ENCODE results near the gene SAMD4A.

SAMD4A gene

GRCh38 chr14:54718046-54718445 lies 151.1 kb downstream of the SAMD4A start:
- Histone ChIP-seq H3K4me3 (ENCODE audit: low read depth, low read length) (no peak overlapping the region), H3K9ac (ENCODE audit: low read depth, low read length) (no peak overlapping the region), H3K36me3 (ENCODE audit: control insufficient read depth, insufficient read depth, low read length) (no peaks in the 10 kb centered on the region), H3K4me1 (ENCODE audit: control insufficient read depth, insufficient read depth, low read length) (no peaks in the 10 kb centered on the region), H3K27me3 (ENCODE audit: control insufficient read depth, insufficient read depth, low read length) (no peaks in the 10 kb centered on the region), H3K9me3 (ENCODE audit: control insufficient read depth, insufficient read depth, low read length) (no peaks in the 10 kb centered on the region)

- H3K4me3 ChIP-seq (ENCODE audit: low read depth, low read length): no peak overlapping the region
- no peaks in the 10 kb centered on the region for H3K27me3 ChIP-seq (ENCODE audit: control insufficient read depth, insufficient read depth, low read length)
- no peaks in the 10 kb centered on the region for H3K4me1 ChIP-seq (ENCODE audit: control insufficient read depth, insufficient read depth, low read length)
- no peaks in the 10 kb centered on the region for H3K36me3 ChIP-seq (ENCODE audit: control insufficient read depth, insufficient read depth, low read length)
- H3K9ac ChIP-seq (ENCODE audit: low read depth, low read length): no peak overlapping the region
- H3K9me3 ChIP-seq (ENCODE audit: control insufficient read depth, insufficient read depth, low read length): no peaks in the 10 kb centered on the region
These were observed 152.5 kb downstream of the SAMD4A start for GRCh38 chr14:54719406-54719805.

GRCh38 chr14:54722791-54723432 lies 156.0 kb downstream of the SAMD4A start:
- H3K9ac ChIP-seq (ENCODE audit: low read depth, low read length): no peak overlapping the region
- H3K4me3 ChIP-seq (ENCODE audit: low read depth, low read length): no peak overlapping the region
- H3K27me3 ChIP-seq (ENCODE audit: control insufficient read depth, insufficient read depth, low read length): no peaks in the 10 kb centered on the region
- H3K36me3 ChIP-seq (ENCODE audit: control insufficient read depth, insufficient read depth, low read length): no peaks in the 10 kb centered on the region
- H3K4me1 ChIP-seq (ENCODE audit: control insufficient read depth, insufficient read depth, low read length): peaks cover 4% of the 10 kb centered on the region
- no peaks in the 10 kb centered on the region for H3K9me3 ChIP-seq (ENCODE audit: control insufficient read depth, insufficient read depth, low read length)

DNA sequence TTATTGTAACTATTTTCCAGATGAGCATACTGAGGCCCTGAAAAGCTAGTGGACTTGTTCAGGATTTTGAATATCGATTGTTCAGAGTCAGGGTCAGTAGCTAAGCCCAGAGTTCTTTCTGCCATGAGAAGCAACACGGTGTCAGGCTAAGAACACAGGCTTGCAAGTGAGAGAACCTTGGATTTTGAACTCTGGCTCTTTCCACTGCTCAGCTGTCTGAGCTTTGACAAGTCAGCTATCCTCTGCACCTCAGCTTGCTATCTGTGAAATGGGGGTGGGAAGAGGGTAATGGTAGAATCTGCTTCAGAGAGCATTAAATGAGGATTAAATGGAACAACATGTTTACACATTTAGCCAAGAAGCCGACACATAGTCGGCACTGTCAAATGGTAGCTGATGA lies 157.2 kb downstream of the SAMD4A start:
- Histone ChIP-seq H3K27me3 (ENCODE audit: control insufficient read depth, insufficient read depth, low read length) (no peaks in the 10 kb centered on the region), H3K4me3 (ENCODE audit: low read depth, low read length) (no peak overlapping the region), H3K36me3 (ENCODE audit: control insufficient read depth, insufficient read depth, low read length) (no peaks in the 10 kb centered on the region), H3K9ac (ENCODE audit: low read depth, low read length) (no peak overlapping the region), H3K9me3 (ENCODE audit: control insufficient read depth, insufficient read depth, low read length) (no peaks in the 10 kb centered on the region), H3K4me1 (ENCODE audit: control insufficient read depth, insufficient read depth, low read length) (peaks cover 4% of the 10 kb centered on the region)

DNA sequence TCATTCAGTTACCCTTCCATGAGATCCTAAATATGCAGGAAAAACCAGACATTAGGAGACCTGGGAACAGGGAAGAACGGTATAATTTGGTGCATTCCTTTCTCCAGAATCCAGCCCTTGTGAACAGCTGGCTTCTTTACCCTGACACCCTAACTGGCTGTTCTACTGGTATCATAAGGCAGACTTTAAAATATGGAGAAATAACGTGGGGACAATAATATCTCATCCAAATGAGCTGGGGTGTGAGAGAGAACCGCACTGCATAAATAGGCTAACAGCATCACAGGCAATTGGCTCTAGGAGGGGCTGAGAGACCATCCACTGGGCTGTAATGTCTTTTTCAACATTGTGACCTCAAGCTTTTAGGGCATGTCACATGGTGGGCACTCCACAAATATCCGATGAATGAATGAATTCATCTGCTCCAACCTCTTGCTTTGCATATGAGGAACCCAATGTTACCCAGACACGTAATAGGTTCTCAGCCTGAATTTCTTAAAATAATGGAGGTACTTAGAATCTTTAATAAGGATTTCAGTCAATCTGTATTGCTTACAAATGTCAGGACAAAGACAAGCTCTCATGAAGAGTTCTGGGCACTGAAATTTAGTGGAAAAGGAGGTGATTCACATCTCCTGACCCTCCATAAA lies 157.9 kb downstream of the SAMD4A start:
- H3K9ac ChIP-seq (ENCODE audit: low read depth, low read length): no peak overlapping the region
- H3K36me3 ChIP-seq (ENCODE audit: control insufficient read depth, insufficient read depth, low read length): no peaks in the 10 kb centered on the region
- no peaks in the 10 kb centered on the region for H3K27me3 ChIP-seq (ENCODE audit: control insufficient read depth, insufficient read depth, low read length)
- peaks cover 4% of the 10 kb centered on the region for H3K4me1 ChIP-seq (ENCODE audit: control insufficient read depth, insufficient read depth, low read length)
- no peaks in the 10 kb centered on the region for H3K9me3 ChIP-seq (ENCODE audit: control insufficient read depth, insufficient read depth, low read length)
- no peak overlapping the region for H3K4me3 ChIP-seq (ENCODE audit: low read depth, low read length)

DNA sequence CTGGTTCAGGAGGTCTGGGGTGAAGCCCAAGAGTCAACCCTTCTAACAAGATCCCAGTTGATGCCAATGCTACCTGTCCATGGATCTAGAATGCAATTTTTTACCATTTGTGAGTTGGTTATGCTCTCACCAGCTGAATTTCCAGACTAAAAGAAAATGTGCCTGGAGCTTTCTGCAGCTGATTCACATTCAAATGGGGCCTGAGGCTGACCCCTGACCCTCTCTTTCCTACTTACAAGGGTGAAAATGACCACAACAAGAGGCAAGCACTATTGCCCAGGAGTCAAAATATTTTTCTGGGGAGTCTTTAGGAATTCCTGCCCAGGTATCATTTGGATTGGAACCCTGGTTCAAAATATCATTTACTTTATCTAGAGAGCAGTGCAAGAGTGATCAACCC lies 159.1 kb downstream of the SAMD4A start:
- H3K36me3 ChIP-seq (ENCODE audit: control insufficient read depth, insufficient read depth, low read length): no peaks in the 10 kb centered on the region
- no peak overlapping the region for H3K9ac ChIP-seq (ENCODE audit: low read depth, low read length)

DNA sequence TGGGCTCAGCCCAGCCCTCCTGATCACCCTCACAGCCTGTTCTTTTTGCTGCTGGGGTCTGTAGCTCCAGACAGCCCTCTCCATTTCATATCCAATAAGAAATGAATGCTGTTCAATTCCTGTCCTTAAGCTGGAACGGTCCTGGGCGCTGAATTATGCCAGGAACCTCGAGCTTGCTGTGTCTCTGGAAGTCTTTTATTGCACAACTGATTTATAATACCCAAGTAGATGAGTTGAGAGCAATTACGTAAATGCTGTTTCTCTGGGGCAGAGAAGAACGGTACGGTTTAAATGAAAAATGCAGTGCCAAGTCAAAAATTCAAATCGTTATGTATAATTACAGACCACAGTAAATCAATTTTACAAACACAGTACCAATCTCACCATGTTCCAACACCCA lies 161.0 kb downstream of the SAMD4A start:
- Histone ChIP-seq H3K9me3 (ENCODE audit: control insufficient read depth, insufficient read depth, low read length) (no peaks in the 10 kb centered on the region), H3K27me3 (ENCODE audit: control insufficient read depth, insufficient read depth, low read length) (no peaks in the 10 kb centered on the region), H3K4me1 (ENCODE audit: control insufficient read depth, insufficient read depth, low read length) (peaks cover 4% of the 10 kb centered on the region), H3K4me3 (ENCODE audit: low read depth, low read length) (no peak overlapping the region), H3K9ac (ENCODE audit: low read depth, low read length) (no peak overlapping the region), H3K36me3 (ENCODE audit: control insufficient read depth, insufficient read depth, low read length) (no peaks in the 10 kb centered on the region)

More for the DNA sequence above, 159.1 kb downstream of the SAMD4A start:
- Histone ChIP-seq H3K4me3 (ENCODE audit: low read depth, low read length) (no peak overlapping the region), H3K9me3 (ENCODE audit: control insufficient read depth, insufficient read depth, low read length) (no peaks in the 10 kb centered on the region), H3K27me3 (ENCODE audit: control insufficient read depth, insufficient read depth, low read length) (no peaks in the 10 kb centered on the region), H3K4me1 (ENCODE audit: control insufficient read depth, insufficient read depth, low read length) (peaks cover 4% of the 10 kb centered on the region)

GRCh38 chr14:54728700-54729527 lies 162.0 kb downstream of the SAMD4A start:
- H3K36me3 ChIP-seq (ENCODE audit: control insufficient read depth, insufficient read depth, low read length): no peaks in the 10 kb centered on the region
- H3K4me3 ChIP-seq (ENCODE audit: low read depth, low read length): no peak overlapping the region
- no peaks in the 10 kb centered on the region for H3K9me3 ChIP-seq (ENCODE audit: control insufficient read depth, insufficient read depth, low read length)
- peaks cover 4% of the 10 kb centered on the region for H3K4me1 ChIP-seq (ENCODE audit: control insufficient read depth, insufficient read depth, low read length)
- H3K27me3 ChIP-seq (ENCODE audit: control insufficient read depth, insufficient read depth, low read length): no peaks in the 10 kb centered on the region
- no peak overlapping the region for H3K9ac ChIP-seq (ENCODE audit: low read depth, low read length)

DNA sequence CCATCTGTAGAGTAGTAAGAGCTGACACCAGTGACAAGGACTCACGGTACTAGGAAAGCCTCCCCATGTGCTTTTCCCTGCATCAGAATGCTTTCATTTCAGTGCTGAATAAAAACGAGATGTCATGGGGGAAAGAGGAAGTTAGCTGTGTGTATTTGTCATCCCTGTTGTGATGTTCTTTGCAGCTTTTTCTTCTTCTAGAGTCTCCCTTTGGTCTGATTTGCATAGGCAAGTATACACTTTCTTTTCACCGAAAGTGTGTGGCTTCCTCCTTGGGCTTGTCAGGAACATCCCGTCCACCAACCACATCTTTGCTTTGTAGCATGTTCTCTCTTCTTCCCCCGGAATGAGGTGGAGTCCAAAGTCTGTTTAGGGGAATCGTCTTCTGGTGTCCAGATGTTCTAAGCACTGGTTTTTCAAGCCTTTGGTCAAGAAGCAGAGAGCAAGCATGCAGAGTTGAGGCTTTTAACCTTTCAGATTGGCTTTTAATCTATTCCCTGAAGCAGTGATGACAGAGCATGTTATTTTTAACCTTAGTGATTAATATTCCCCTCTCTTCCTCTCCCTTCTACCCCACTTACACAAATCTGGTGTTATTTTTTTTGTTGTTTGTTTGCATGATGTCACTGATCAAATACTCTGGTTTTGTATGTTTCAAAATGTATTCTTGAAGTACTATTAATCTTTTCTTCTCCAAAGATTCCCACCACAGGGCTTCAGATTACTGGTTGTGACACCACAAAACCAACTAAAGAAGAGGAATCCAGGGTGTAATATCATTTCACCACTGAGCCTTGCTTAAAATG lies 163.4 kb downstream of the SAMD4A start:
- Histone ChIP-seq H3K4me3 (ENCODE audit: low read depth, low read length) (no peak overlapping the region), H3K9me3 (ENCODE audit: control insufficient read depth, insufficient read depth, low read length) (no peaks in the 10 kb centered on the region), H3K36me3 (ENCODE audit: control insufficient read depth, insufficient read depth, low read length) (no peaks in the 10 kb centered on the region), H3K9ac (ENCODE audit: low read depth, low read length) (no peak overlapping the region), H3K27me3 (ENCODE audit: control insufficient read depth, insufficient read depth, low read length) (no peaks in the 10 kb centered on the region), H3K4me1 (ENCODE audit: control insufficient read depth, insufficient read depth, low read length) (peaks cover 4% of the 10 kb centered on the region)

DNA sequence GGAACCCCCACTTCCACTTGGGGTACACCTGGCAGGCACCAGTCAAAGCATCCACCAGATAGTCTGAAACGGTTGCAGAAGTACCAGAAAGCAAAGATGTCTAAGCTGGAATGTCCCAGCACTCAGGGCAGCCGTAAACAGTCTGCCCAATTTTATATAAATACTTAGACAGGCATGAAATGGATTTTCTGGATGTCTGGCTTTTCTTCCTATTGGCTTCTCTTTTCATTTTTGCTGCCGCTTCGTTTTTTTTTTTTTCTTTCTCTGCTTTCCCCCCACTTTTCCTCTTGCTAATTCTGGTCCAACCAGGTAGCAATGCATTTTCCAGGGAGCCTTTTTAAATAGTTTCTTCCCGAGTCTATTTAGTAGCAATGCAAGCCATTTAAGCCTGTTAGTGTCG lies 168.0 kb downstream of the SAMD4A start:
- Histone ChIP-seq H3K9me3 (ENCODE audit: control insufficient read depth, insufficient read depth, low read length) (no peaks in the 10 kb centered on the region), H3K9ac (ENCODE audit: low read depth, low read length) (no peak overlapping the region), H3K4me1 (ENCODE audit: control insufficient read depth, insufficient read depth, low read length) (no peaks in the 10 kb centered on the region), H3K27me3 (ENCODE audit: control insufficient read depth, insufficient read depth, low read length) (no peaks in the 10 kb centered on the region), H3K4me3 (ENCODE audit: low read depth, low read length) (no peak overlapping the region), H3K36me3 (ENCODE audit: control insufficient read depth, insufficient read depth, low read length) (peaks cover 2% of the 10 kb centered on the region)

- H3K27me3 ChIP-seq (ENCODE audit: control insufficient read depth, insufficient read depth, low read length): no peaks in the 10 kb centered on the region
- H3K9me3 ChIP-seq (ENCODE audit: control insufficient read depth, insufficient read depth, low read length): no peaks in the 10 kb centered on the region
- no peak overlapping the region for H3K9ac ChIP-seq (ENCODE audit: low read depth, low read length)
- no peak overlapping the region for H3K4me3 ChIP-seq (ENCODE audit: low read depth, low read length)
- H3K4me1 ChIP-seq (ENCODE audit: control insufficient read depth, insufficient read depth, low read length): no peaks in the 10 kb centered on the region
- H3K36me3 ChIP-seq (ENCODE audit: control insufficient read depth, insufficient read depth, low read length): peaks cover 4% of the 10 kb centered on the region
These were observed 168.5 kb downstream of the SAMD4A start for GRCh38 chr14:54735424-54735823.
